ENCODE data around the gene EMC8.

DNA sequence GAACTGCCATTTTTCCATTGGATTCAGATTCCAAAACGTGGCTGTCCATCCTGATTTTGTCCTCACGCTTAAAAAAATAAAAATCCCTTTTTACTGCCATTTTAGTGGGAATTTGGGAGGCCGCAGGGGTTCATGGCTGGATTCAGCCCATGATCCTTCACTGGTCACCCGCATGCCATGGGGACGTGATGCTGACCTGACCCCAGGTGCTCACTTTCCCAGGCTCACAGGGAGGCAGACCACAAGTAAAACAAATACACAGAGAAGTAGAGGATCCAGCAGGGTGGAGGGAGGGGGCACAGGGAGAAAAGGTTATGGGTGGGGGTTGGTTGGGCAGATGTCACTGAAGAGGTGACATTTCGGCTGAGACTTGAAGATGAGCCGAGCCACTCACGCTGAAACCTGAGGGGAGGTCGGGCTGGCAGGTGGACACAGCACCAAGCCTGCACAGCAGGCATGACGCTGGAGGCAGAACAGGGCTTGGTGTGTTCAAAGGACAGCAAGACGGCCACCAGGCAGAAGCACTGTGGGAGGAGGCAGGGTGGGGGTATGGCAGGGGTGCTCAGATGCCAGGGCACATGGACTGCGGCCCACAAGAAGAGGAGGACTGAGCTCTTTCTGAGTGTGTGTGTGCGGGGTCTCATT is 10.9 kb upstream of the EMC8 start:
- no peak for TF ChIP-seq EZH2 (IDR thresholded peaks at IDR 0.05)
- no peak for TF ChIP-seq POLR2AphosphoS5 (IDR thresholded peaks at IDR 0.05; ENCODE audit: borderline replicate concordance, low read depth, low read length)

Data from SK-N-MC (cell line).